K562 (cell line): ENCODE data around the gene KRTAP4-16. TPM values are rescaled to one million over a fixed set of nuclear protein-coding genes. Genes with fewer than 3 reads are reported as not detected.

Source experiments
- ATF1 ChIP-seq, 2 experiments: fragments of 450-650 bp in 1 of 2; IDR thresholded peaks; 2 replicates each; pipeline ENCODE4 v1.6.1; 2016; ENCODE audit warnings: missing compliant biosample characterization in 1 of 2, missing genetic modification characterization in 1 of 2
- CBFB ChIP-seq: sonication (generic); formaldehyde crosslinking; IDR thresholded peaks from 2 replicates; pipeline ENCODE4 v1.4.0; 2020; ENCODE audit warnings: mild to moderate bottlenecking, missing genetic modification reagents
- IRF9 ChIP-seq: fragments of 450-650 bp; IDR thresholded peaks from 2 replicates; pipeline ENCODE4 v1.6.1; 2016; ENCODE audit warnings: missing biosample characterization, missing genetic modification characterization
- MTA2 ChIP-seq: fragments of 450-650 bp; IDR thresholded peaks from 2 replicates; pipeline ENCODE4 v1.6.1; 2016; ENCODE audit warnings: low read depth
- NCOA4 ChIP-seq: fragments of 450-650 bp; IDR thresholded peaks from 2 replicates; pipeline ENCODE4 v1.6.1; 2018; ENCODE audit warnings: mild to moderate bottlenecking; ENCODE audit not compliant: partially characterized antibody
- NR2F6 ChIP-seq: fragments of 450-650 bp; formaldehyde crosslinking; IDR thresholded peaks from 2 replicates; pipeline ENCODE4 v1.4.0; 2020; ENCODE audit warnings: mild to moderate bottlenecking
- TEAD1 ChIP-seq, 2 experiments: fragments of 450-650 bp in 1 of 2; sonication (generic) in 1 of 2; formaldehyde crosslinking; IDR thresholded peaks; 2 replicates each; pipeline versions ENCODE4 v1.4.0 to v1.8.0; 2020 to 2022; ENCODE audit warnings: mild to moderate bottlenecking in 2 of 2, missing genetic modification reagents in 1 of 2
- THRB ChIP-seq: fragments of 450-650 bp; formaldehyde crosslinking; conservative IDR thresholded peaks from 2 replicates; pipeline ENCODE4 v1.4.0; 2022; ENCODE audit warnings: mild to moderate bottlenecking, missing genetic modification characterization
- ZNF318 ChIP-seq, 2 experiments: fragments of 450-650 bp; IDR thresholded peaks; 2 replicates each; pipeline ENCODE4 v1.6.1; 2016; ENCODE audit warnings: mild to moderate bottlenecking in 2 of 2, borderline replicate concordance in 1 of 2, low read depth in 1 of 2, moderate library complexity in 1 of 2
- polyA plus RNA-seq, 8 experiments: library from polyadenylated mRNA; depleted of rRNA in 4 of 8; stranded (reverse) in 5 of 8; unstranded in 3 of 8; fragments of >200 nt; fragmentation: Nextera tagmentation in 2 of 8; fragmentation: Illumina TruSeq in 1 of 8; extraction: Ambion mirVana in 2 of 8; extraction: Trizol in 1 of 8; gene quantifications; 2 replicates each; pipeline versions ENCODE4 v1.2.1 to v1.2.3, GENCODE V29; 2011 to 2014; ENCODE audit warnings: inconsistent platforms in 1 of 8, missing spikeins in 1 of 8
- total RNA-seq, 7 experiments: library from RNA; depleted of rRNA in 6 of 7; stranded (reverse); fragments of >200 nt in 6 of 7; fragmentation: Illumina TruSeq in 2 of 7; extraction: Trizol in 2 of 7; gene quantifications; 2 replicates each; pipeline versions ENCODE4 v1.2.1 to v1.2.3, GENCODE V29; 2011 to 2021; ENCODE audit warnings: low replicate concordance in 1 of 7

KRTAP4-16 gene
- total and polyA plus RNA-seq, 9 of the 15 experiments (the other 6 are each of a cell fraction or from before 2014, with no cell fraction given) = not detected

- TF ChIP-seq ZNF318 (IDR thresholded peaks at IDR 0.05; ENCODE audit: borderline replicate concordance in 1 of 2, low read depth in 1 of 2) (peak in 1 of 2 experiments; percentile 95; a peak in 2 of 4 replicates), CBFB (CRISPR knock-in tag) (no peak), IRF9 (peak; percentile 75), NCOA4 (no peak), ATF1 (CRISPR knock-in tag; IDR thresholded peaks at IDR 0.05) (no peak), ATF1 (tag; IDR thresholded peaks at IDR 0.05) (peak; percentile 62), NR2F6 (CRISPR knock-in tag) (no peak), MTA2 (no peak), THRB (no peak), TEAD1 (CRISPR knock-in tag; IDR thresholded peaks at IDR 0.05) (peak in 1 of 2 experiments; percentile 71; a peak in 2 of 4 replicates)
Measured at GRCh38 chr17:41065829-41066624, 36.0 kb downstream of the KRTAP4-16 start, which contains the start of gene KRTAP2-4 (continued).
